ENCODE data around the gene LRRC61.
"Not testable (repeated sequence)": the region's sequence is repeated elsewhere in the genome, so short reads cannot be mapped to it uniquely, and the experiment has no call there.

LRRC61 gene

GRCh38 chr7:150297978-150298377, 25.2 kb upstream of the LRRC61 start:
- not testable (repeated sequence) for H3K4me3 ChIP-seq (ENCODE audit: low read depth, low read length); DNase-seq (ENCODE audit: low read depth)

- DNase-seq (ENCODE audit: low read depth); H3K4me3 ChIP-seq (ENCODE audit: low read depth, low read length): not testable (repeated sequence)
Measured at GRCh38 chr7:150302908-150303310, 20.2 kb upstream of the LRRC61 start.

GRCh38 chr7:150304499-150305258, 18.5 kb upstream of the LRRC61 start:
- DNase-seq (ENCODE audit: low read depth); H3K4me3 ChIP-seq (ENCODE audit: low read depth, low read length): not testable (repeated sequence)

- DNase-seq (ENCODE audit: low read depth): not testable (repeated sequence)
Measured at GRCh38 chr7:150305259-150305902, 17.8 kb upstream of the LRRC61 start.

GRCh38 chr7:150305903-150306284, 17.3 kb upstream of the LRRC61 start:
- not testable (repeated sequence) for H3K4me3 ChIP-seq (ENCODE audit: low read depth, low read length); DNase-seq (ENCODE audit: low read depth)

More at GRCh38 chr7:150305259-150305902, 17.8 kb upstream of the LRRC61 start:
- H3K4me3 ChIP-seq (ENCODE audit: low read depth, low read length): not testable (repeated sequence)

GRCh38 chr7:150306377-150306776, 16.8 kb upstream of the LRRC61 start:
- H3K4me3 ChIP-seq (ENCODE audit: low read depth, low read length); DNase-seq (ENCODE audit: low read depth): not testable (repeated sequence)

- H3K4me3 ChIP-seq (ENCODE audit: low read depth, low read length): no peak overlapping the region
- DNase-seq (ENCODE audit: low read depth): no peak
- no peak for TF ChIP-seq CTCF (IDR thresholded peaks at IDR 0.05; ENCODE audit: control insufficient read depth, extremely low read depth, insufficient read depth)
Measured at GRCh38 chr7:150307129-150307528, 16.0 kb upstream of the LRRC61 start.

GRCh38 chr7:150307904-150308303, 15.3 kb upstream of the LRRC61 start:
- no peak for TF ChIP-seq CTCF (IDR thresholded peaks at IDR 0.05; ENCODE audit: control insufficient read depth, extremely low read depth, insufficient read depth)
- H3K4me3 ChIP-seq (ENCODE audit: low read depth, low read length): no peak overlapping the region
- DNase-seq (ENCODE audit: low read depth): no peak

GRCh38 chr7:150308575-150308974, 14.6 kb upstream of the LRRC61 start:
- no peak for DNase-seq (ENCODE audit: low read depth)
- no peak overlapping the region for H3K4me3 ChIP-seq (ENCODE audit: low read depth, low read length)
- TF ChIP-seq CTCF (IDR thresholded peaks at IDR 0.05; ENCODE audit: control insufficient read depth, extremely low read depth, insufficient read depth): no peak

GRCh38 chr7:150311146-150311545, 12.0 kb upstream of the LRRC61 start:
- TF ChIP-seq CTCF (IDR thresholded peaks at IDR 0.05; ENCODE audit: control insufficient read depth, extremely low read depth, insufficient read depth): no peak
- no peak overlapping the region for H3K4me3 ChIP-seq (ENCODE audit: low read depth, low read length)
- no peak for DNase-seq (ENCODE audit: low read depth)
